Gastroesophageal sphincter (tissue), 3 donors: ENCODE data around the gene LIPG.

Source experiments
- POLR2A ChIP-seq, 2 donors: fragments of 450-650 bp; IDR thresholded peaks; one replicate each; pipeline ENCODE4 v1.6.1; 2017; ENCODE audit warnings: antibody characterized with exemption in 2 of 2, mild to moderate bottlenecking in 2 of 2, moderate library complexity in 1 of 2
- TF ChIP-seq, protein P1 (sequence below), 4 experiments: fragments of 200-600 bp in 2 of 4; fragments of 450-650 bp in 2 of 4; sonication (generic) in 1 of 4; IDR thresholded peaks; one replicate each; pipeline ENCODE4 v1.5.1; 2017 to 2019; ENCODE audit warnings: antibody characterized with exemption in 4 of 4, mild to moderate bottlenecking in 2 of 4, moderate library complexity in 2 of 4

GRCh38 chr18:49565101-49565500, 3.2 kb downstream of the LIPG start:
- TF ChIP-seq, protein P1, sequence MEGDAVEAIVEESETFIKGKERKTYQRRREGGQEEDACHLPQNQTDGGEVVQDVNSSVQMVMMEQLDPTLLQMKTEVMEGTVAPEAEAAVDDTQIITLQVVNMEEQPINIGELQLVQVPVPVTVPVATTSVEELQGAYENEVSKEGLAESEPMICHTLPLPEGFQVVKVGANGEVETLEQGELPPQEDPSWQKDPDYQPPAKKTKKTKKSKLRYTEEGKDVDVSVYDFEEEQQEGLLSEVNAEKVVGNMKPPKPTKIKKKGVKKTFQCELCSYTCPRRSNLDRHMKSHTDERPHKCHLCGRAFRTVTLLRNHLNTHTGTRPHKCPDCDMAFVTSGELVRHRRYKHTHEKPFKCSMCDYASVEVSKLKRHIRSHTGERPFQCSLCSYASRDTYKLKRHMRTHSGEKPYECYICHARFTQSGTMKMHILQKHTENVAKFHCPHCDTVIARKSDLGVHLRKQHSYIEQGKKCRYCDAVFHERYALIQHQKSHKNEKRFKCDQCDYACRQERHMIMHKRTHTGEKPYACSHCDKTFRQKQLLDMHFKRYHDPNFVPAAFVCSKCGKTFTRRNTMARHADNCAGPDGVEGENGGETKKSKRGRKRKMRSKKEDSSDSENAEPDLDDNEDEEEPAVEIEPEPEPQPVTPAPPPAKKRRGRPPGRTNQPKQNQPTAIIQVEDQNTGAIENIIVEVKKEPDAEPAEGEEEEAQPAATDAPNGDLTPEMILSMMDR (IDR thresholded peaks at IDR 0.05): no peak
- TF ChIP-seq POLR2A (IDR thresholded peaks at IDR 0.05): no peak
